HEK293 (cell line): ENCODE results near the gene HOXC5.

Source experiments
- SETDB1 ChIP-seq: IDR thresholded peaks from one replicate; pipeline ENCODE4 v1.6.1; 2017; ENCODE audit warnings: mild to moderate bottlenecking, low read length, moderate library complexity, mixed read lengths; ENCODE audit not compliant: insufficient read length
- ZBTB8A ChIP-seq: fragments of 450-650 bp; formaldehyde crosslinking; IDR thresholded peaks from 2 replicates; pipeline ENCODE4 v1.5.1; 2016; ENCODE audit warnings: missing biosample characterization, missing genetic modification characterization
- ZNF157 ChIP-seq: fragments of 450-650 bp; formaldehyde crosslinking; IDR thresholded peaks from 2 replicates; pipeline ENCODE4 v1.5.1; 2016; ENCODE audit warnings: missing biosample characterization, missing genetic modification characterization
- ZNF174 ChIP-seq: fragments of 450-650 bp; formaldehyde crosslinking; IDR thresholded peaks from 2 replicates; pipeline ENCODE4 v1.5.0; 2017; ENCODE audit warnings: missing biosample characterization, mild to moderate bottlenecking, missing genetic modification characterization
- ZNF274 ChIP-seq, 2 experiments: fragments of 200-500 bp in 1 of 2; fragments of 450-650 bp in 1 of 2; sonication (Bioruptor generic) in 1 of 2; formaldehyde crosslinking in 1 of 2; IDR thresholded peaks; 2 replicates each; pipeline versions ENCODE4 v1.5.1 to v1.6.1; 2014 to 2016; ENCODE audit warnings: borderline replicate concordance in 1 of 2, inconsistent platforms in 1 of 2, low read length in 1 of 2, missing biosample characterization in 1 of 2, missing genetic modification characterization in 1 of 2
- ZNF335 ChIP-seq: fragments of 450-650 bp; formaldehyde crosslinking; conservative IDR thresholded peaks from 2 replicates; pipeline ENCODE4 v1.5.1; 2016; ENCODE audit warnings: missing biosample characterization, missing genetic modification characterization
- ZNF544 ChIP-seq: fragments of 450-650 bp; formaldehyde crosslinking; IDR thresholded peaks from 2 replicates; pipeline ENCODE4 v1.5.0; 2017; ENCODE audit warnings: missing biosample characterization, missing genetic modification characterization
- ZNF626 ChIP-seq: fragments of 450-650 bp; sonication (Bioruptor Pico); formaldehyde crosslinking; IDR thresholded peaks from 2 replicates; pipeline ENCODE4 v1.5.1; 2018; ENCODE audit warnings: missing biosample characterization, missing genetic modification characterization, inconsistent platforms
- ZNF629 ChIP-seq: fragments of 450-650 bp; formaldehyde crosslinking; IDR thresholded peaks from 2 replicates; pipeline ENCODE4 v1.5.1; 2017; ENCODE audit warnings: missing biosample characterization, missing genetic modification characterization
- ZNF664 ChIP-seq: fragments of 450-650 bp; formaldehyde crosslinking; IDR thresholded peaks from 2 replicates; pipeline ENCODE4 v1.5.1; 2016; ENCODE audit warnings: missing biosample characterization, missing genetic modification characterization
- ZNF747 ChIP-seq: fragments of 450-650 bp; formaldehyde crosslinking; IDR thresholded peaks from 2 replicates; pipeline ENCODE4 v1.5.1; 2016; ENCODE audit warnings: missing biosample characterization, missing genetic modification characterization
- ZNF768 ChIP-seq: fragments of 450-650 bp; formaldehyde crosslinking; IDR thresholded peaks from 2 replicates; pipeline ENCODE4 v1.5.1; 2018; ENCODE audit warnings: missing biosample characterization, mild to moderate bottlenecking, missing genetic modification characterization
- ZSCAN16 ChIP-seq: fragments of 450-650 bp; formaldehyde crosslinking; IDR thresholded peaks from 2 replicates; pipeline ENCODE4 v1.5.1; 2016; ENCODE audit warnings: missing biosample characterization, missing genetic modification characterization
- ZSCAN30 ChIP-seq: fragments of 450-650 bp; IDR thresholded peaks from 2 replicates; pipeline ENCODE4 v1.5.1; 2018; ENCODE audit warnings: missing biosample characterization, mild to moderate bottlenecking, missing genetic modification characterization, moderate library complexity
- TF ChIP-seq, protein P1 (sequence below): sonication (generic); formaldehyde crosslinking; IDR thresholded peaks from 2 replicates; pipeline ENCODE4 v1.8.1; 2022; ENCODE audit warnings: mild to moderate bottlenecking, moderate library complexity, missing genetic modification reagents
- TF ChIP-seq, protein P2 (sequence below): fragments of 450-650 bp; formaldehyde crosslinking; IDR thresholded peaks from 2 replicates; pipeline ENCODE4 v1.5.1; 2017; ENCODE audit warnings: missing biosample characterization, missing genetic modification characterization
- TF ChIP-seq, protein P3 (sequence below): fragments of 450-650 bp; formaldehyde crosslinking; IDR thresholded peaks from 2 replicates; pipeline ENCODE4 v1.5.1; 2016; ENCODE audit warnings: missing biosample characterization, missing genetic modification characterization
- TF ChIP-seq, protein P4 (sequence below): fragments of 450-650 bp; formaldehyde crosslinking; IDR thresholded peaks from 2 replicates; pipeline ENCODE4 v1.5.1; 2016; ENCODE audit warnings: missing biosample characterization, missing genetic modification characterization
- TF ChIP-seq, protein P5 (sequence below): fragments of 450-650 bp; formaldehyde crosslinking; IDR thresholded peaks from 2 replicates; pipeline ENCODE4 v1.5.1; 2016; ENCODE audit warnings: missing biosample characterization, missing genetic modification characterization
- TF ChIP-seq, protein P6 (sequence below): fragments of 450-650 bp; formaldehyde crosslinking; IDR thresholded peaks from 2 replicates; pipeline ENCODE4 v1.5.1; 2016; ENCODE audit warnings: missing biosample characterization, missing genetic modification characterization, borderline replicate concordance
- TF ChIP-seq, protein P7 (sequence below): fragments of 450-650 bp; formaldehyde crosslinking; IDR thresholded peaks from 2 replicates; pipeline ENCODE4 v1.5.1; 2016; ENCODE audit warnings: missing biosample characterization, missing genetic modification characterization

The HOXC5 gene

DNA sequence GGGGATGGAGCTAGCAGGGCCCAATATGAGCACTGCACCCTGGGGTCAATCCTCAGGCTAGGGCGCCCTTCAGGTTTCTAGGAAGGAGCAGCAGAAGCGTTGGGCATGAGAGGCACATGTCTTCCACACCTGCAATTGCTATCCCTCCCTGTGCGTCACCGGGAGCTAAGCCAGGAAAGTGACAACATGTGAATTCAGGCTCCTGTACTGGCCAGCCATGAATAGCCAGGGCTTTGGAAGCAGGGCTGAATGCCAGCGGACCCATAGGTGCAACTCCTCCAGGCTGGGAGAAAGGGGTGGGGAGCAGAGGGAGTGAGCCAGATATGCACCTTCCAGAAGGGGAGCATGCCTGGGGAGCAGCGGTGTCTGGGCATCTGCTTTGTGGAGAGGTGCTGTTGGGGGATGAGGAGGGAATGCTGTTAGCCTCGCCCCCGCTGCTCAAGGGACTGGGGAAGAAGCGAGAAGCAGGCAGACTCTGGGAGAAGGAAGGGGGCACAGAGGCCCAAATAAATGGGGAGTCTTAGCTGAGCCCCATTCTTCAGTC lies 6.1 kb downstream of the HOXC5 start (continued):
- TF ChIP-seq, protein P1, sequence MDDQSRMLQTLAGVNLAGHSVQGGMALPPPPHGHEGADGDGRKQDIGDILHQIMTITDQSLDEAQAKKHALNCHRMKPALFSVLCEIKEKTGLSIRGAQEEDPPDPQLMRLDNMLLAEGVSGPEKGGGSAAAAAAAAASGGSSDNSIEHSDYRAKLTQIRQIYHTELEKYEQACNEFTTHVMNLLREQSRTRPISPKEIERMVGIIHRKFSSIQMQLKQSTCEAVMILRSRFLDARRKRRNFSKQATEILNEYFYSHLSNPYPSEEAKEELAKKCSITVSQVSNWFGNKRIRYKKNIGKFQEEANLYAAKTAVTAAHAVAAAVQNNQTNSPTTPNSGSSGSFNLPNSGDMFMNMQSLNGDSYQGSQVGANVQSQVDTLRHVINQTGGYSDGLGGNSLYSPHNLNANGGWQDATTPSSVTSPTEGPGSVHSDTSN (CRISPR knock-in tag): no peak
- TF ChIP-seq ZNF157 (tag by site-specific recombination) (no peak), ZNF664 (tag by site-specific recombination) (no peak), ZNF626 (tag by site-specific recombination) (no peak), ZNF768 (tag by site-specific recombination) (no peak), ZSCAN30 (tag by site-specific recombination) (no peak), SETDB1 (no peak), ZNF544 (tag by site-specific recombination) (no peak), ZNF629 (tag by site-specific recombination) (peak; percentile 64), ZBTB8A (tag by site-specific recombination) (peak; percentile 39; the same call in 1 of the 2 replicates), ZNF174 (tag by site-specific recombination) (no peak), ZNF747 (tag by site-specific recombination) (no peak), ZNF274 (IDR thresholded peaks at IDR 0.05; ENCODE audit: low read length) (no peak), ZNF274 (tag by site-specific recombination; IDR thresholded peaks at IDR 0.05; ENCODE audit: borderline replicate concordance) (no peak), ZSCAN16 (no peak), ZNF335 (tag by site-specific recombination) (peak; percentile 97)
- TF ChIP-seq, protein P2, sequence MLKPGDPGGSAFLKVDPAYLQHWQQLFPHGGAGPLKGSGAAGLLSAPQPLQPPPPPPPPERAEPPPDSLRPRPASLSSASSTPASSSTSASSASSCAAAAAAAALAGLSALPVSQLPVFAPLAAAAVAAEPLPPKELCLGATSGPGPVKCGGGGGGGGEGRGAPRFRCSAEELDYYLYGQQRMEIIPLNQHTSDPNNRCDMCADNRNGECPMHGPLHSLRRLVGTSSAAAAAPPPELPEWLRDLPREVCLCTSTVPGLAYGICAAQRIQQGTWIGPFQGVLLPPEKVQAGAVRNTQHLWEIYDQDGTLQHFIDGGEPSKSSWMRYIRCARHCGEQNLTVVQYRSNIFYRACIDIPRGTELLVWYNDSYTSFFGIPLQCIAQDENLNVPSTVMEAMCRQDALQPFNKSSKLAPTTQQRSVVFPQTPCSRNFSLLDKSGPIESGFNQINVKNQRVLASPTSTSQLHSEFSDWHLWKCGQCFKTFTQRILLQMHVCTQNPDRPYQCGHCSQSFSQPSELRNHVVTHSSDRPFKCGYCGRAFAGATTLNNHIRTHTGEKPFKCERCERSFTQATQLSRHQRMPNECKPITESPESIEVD (tag by site-specific recombination): no peak; the same call in 1 of the 2 replicates
- TF ChIP-seq, protein P3, sequence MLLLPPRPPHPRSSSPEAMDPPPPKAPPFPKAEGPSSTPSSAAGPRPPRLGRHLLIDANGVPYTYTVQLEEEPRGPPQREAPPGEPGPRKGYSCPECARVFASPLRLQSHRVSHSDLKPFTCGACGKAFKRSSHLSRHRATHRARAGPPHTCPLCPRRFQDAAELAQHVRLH (tag by site-specific recombination): no peak
- TF ChIP-seq, protein P4, sequence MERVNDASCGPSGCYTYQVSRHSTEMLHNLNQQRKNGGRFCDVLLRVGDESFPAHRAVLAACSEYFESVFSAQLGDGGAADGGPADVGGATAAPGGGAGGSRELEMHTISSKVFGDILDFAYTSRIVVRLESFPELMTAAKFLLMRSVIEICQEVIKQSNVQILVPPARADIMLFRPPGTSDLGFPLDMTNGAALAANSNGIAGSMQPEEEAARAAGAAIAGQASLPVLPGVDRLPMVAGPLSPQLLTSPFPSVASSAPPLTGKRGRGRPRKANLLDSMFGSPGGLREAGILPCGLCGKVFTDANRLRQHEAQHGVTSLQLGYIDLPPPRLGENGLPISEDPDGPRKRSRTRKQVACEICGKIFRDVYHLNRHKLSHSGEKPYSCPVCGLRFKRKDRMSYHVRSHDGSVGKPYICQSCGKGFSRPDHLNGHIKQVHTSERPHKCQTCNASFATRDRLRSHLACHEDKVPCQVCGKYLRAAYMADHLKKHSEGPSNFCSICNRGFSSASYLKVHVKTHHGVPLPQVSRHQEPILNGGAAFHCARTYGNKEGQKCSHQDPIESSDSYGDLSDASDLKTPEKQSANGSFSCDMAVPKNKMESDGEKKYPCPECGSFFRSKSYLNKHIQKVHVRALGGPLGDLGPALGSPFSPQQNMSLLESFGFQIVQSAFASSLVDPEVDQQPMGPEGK (tag by site-specific recombination): peak; percentile 8; the same call in 1 of the 2 replicates
- TF ChIP-seq, protein P5, sequence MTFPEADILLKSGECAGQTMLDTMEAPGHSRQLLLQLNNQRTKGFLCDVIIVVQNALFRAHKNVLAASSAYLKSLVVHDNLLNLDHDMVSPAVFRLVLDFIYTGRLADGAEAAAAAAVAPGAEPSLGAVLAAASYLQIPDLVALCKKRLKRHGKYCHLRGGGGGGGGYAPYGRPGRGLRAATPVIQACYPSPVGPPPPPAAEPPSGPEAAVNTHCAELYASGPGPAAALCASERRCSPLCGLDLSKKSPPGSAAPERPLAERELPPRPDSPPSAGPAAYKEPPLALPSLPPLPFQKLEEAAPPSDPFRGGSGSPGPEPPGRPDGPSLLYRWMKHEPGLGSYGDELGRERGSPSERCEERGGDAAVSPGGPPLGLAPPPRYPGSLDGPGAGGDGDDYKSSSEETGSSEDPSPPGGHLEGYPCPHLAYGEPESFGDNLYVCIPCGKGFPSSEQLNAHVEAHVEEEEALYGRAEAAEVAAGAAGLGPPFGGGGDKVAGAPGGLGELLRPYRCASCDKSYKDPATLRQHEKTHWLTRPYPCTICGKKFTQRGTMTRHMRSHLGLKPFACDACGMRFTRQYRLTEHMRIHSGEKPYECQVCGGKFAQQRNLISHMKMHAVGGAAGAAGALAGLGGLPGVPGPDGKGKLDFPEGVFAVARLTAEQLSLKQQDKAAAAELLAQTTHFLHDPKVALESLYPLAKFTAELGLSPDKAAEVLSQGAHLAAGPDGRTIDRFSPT: peak; percentile 71
- TF ChIP-seq, protein P6, sequence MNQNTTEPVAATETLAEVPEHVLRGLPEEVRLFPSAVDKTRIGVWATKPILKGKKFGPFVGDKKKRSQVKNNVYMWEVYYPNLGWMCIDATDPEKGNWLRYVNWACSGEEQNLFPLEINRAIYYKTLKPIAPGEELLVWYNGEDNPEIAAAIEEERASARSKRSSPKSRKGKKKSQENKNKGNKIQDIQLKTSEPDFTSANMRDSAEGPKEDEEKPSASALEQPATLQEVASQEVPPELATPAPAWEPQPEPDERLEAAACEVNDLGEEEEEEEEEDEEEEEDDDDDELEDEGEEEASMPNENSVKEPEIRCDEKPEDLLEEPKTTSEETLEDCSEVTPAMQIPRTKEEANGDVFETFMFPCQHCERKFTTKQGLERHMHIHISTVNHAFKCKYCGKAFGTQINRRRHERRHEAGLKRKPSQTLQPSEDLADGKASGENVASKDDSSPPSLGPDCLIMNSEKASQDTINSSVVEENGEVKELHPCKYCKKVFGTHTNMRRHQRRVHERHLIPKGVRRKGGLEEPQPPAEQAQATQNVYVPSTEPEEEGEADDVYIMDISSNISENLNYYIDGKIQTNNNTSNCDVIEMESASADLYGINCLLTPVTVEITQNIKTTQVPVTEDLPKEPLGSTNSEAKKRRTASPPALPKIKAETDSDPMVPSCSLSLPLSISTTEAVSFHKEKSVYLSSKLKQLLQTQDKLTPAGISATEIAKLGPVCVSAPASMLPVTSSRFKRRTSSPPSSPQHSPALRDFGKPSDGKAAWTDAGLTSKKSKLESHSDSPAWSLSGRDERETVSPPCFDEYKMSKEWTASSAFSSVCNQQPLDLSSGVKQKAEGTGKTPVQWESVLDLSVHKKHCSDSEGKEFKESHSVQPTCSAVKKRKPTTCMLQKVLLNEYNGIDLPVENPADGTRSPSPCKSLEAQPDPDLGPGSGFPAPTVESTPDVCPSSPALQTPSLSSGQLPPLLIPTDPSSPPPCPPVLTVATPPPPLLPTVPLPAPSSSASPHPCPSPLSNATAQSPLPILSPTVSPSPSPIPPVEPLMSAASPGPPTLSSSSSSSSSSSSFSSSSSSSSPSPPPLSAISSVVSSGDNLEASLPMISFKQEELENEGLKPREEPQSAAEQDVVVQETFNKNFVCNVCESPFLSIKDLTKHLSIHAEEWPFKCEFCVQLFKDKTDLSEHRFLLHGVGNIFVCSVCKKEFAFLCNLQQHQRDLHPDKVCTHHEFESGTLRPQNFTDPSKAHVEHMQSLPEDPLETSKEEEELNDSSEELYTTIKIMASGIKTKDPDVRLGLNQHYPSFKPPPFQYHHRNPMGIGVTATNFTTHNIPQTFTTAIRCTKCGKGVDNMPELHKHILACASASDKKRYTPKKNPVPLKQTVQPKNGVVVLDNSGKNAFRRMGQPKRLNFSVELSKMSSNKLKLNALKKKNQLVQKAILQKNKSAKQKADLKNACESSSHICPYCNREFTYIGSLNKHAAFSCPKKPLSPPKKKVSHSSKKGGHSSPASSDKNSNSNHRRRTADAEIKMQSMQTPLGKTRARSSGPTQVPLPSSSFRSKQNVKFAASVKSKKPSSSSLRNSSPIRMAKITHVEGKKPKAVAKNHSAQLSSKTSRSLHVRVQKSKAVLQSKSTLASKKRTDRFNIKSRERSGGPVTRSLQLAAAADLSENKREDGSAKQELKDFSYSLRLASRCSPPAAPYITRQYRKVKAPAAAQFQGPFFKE (tag by site-specific recombination): no peak
- TF ChIP-seq, protein P7, sequence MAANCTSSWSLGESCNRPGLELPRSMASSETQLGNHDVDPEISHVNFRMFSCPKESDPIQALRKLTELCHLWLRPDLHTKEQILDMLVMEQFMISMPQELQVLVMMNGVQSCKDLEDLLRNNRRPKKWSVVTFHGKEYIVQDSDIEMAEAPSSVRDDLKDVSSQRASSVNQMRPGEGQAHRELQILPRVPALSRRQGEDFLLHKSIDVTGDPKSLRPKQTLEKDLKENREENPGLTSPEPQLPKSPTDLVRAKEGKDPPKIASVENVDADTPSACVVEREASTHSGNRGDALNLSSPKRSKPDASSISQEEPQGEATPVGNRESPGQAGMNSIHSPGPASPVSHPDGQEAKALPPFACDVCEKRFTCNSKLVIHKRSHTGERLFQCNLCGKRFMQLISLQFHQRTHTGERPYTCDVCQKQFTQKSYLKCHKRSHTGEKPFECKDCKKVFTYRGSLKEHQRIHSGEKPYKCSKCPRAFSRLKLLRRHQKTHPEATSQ (tag by site-specific recombination): no peak
